Nephron (organoid): Measurements from ENCODE around the gene ARHGAP31.

Experiments
- H3K27ac Mint-ChIP-seq, 3 experiments: 2 replicates each; pipeline ENCODE4 v1.8.0; 2020; ENCODE audit warnings: mixed read lengths in 3 of 3, mild to moderate bottlenecking in 2 of 3, moderate library complexity in 1 of 3
- H3K27me3 Mint-ChIP-seq: 2 replicates; pipeline ENCODE4 v1.8.0; 2021; ENCODE audit warnings: low read depth, mild to moderate bottlenecking, moderate library complexity, mixed read lengths
- H3K36me3 Mint-ChIP-seq: 2 replicates; pipeline ENCODE4 v1.8.0; 2020; ENCODE audit warnings: low read depth, mixed read lengths
- H3K4me1 Mint-ChIP-seq: 2 replicates; pipeline ENCODE4 v1.8.0; 2020; ENCODE audit warnings: mixed read lengths
- H3K4me3 Mint-ChIP-seq, 3 experiments: 2 replicates each; pipeline ENCODE4 v1.8.0; 2020; ENCODE audit warnings: mild to moderate bottlenecking in 3 of 3, mixed read lengths in 3 of 3, moderate library complexity in 2 of 3
- H3K9me3 Mint-ChIP-seq: 2 replicates; pipeline ENCODE4 v1.8.0; 2020; ENCODE audit warnings: mixed read lengths
- CTCF ChIP-seq, 3 experiments: fragments of 200-600 bp; sonication (generic); IDR thresholded peaks; one replicate each; pipeline ENCODE4 v1.5.0; 2021; ENCODE audit warnings: antibody characterized with exemption in 3 of 3; ENCODE audit not compliant: unreplicated experiment in 3 of 3

Gene ARHGAP31

DNA sequence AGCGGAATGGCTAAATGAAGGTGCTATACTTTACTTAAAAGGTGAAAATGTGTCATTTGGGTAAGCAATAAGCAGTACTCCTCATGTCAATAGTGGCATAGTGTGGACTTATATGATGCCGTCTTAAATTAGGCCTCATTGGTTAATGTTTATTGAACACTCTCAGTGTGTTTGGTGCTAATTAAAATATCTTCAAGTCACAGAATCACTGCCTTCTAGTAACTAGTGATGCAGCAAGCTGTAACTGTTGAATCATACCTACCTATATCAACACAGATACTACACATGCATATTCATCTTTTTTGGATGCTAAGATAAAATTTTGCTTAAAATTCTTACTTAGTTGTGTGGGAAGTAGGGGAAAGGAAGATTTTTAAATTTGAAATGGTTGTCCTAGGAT lies 30.7 kb downstream of the ARHGAP31 start:
- H3K36me3 Mint-ChIP-seq: no peaks in the 10 kb centered on the region
- H3K27me3 Mint-ChIP-seq: no peaks in the 10 kb centered on the region
- peak overlapping the region in 1 of 3 experiments; percentile 46 for H3K4me3 Mint-ChIP-seq
- H3K9me3 Mint-ChIP-seq: no peaks in the 10 kb centered on the region
- peak overlapping the region in 2 of 3 experiments; percentile 15 to 99 for H3K27ac Mint-ChIP-seq
- H3K4me1 Mint-ChIP-seq: peaks cover 34% of the 10 kb centered on the region
- TF ChIP-seq CTCF (IDR thresholded peaks at IDR 0.05; ENCODE audit: unreplicated experiment in 3 of 3): no peak

GRCh38 chr3:119326976-119327375 lies 32.8 kb downstream of the ARHGAP31 start:
- H3K4me1 Mint-ChIP-seq: peaks cover 23% of the 10 kb centered on the region
- no peaks in the 10 kb centered on the region for H3K9me3 Mint-ChIP-seq
- TF ChIP-seq CTCF (IDR thresholded peaks at IDR 0.05; ENCODE audit: unreplicated experiment in 3 of 3): no peak
- no peaks in the 10 kb centered on the region for H3K27me3 Mint-ChIP-seq
- H3K4me3 Mint-ChIP-seq: no peak overlapping the region
- H3K36me3 Mint-ChIP-seq: no peaks in the 10 kb centered on the region
- no peak overlapping the region for H3K27ac Mint-ChIP-seq

DNA sequence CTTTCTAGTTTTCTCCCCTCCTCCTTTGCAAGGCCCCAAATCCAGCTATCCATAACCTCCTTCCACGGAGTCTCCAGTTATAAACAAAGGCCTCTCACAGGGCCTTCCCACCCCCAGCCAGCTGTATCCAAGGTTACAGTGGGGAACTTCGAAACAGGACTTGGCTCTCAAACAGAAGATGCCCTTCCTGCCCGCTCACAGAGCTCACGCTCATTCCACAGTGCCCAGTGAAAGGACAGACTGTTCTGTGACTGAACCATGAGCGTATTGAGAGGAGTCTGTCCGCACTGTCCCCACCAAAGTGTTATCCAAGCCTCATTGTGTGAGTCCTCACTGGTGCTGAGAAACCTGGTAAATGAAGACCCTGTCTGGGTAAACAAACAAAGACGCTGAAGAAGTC lies 35.4 kb downstream of the ARHGAP31 start:
- no peak for TF ChIP-seq CTCF (IDR thresholded peaks at IDR 0.05; ENCODE audit: unreplicated experiment in 3 of 3)
- Mint-ChIP-seq H3K27me3 (no peaks in the 10 kb centered on the region), H3K36me3 (no peaks in the 10 kb centered on the region), H3K4me3 (no peak overlapping the region), H3K9me3 (no peaks in the 10 kb centered on the region), H3K27ac (peak overlapping the region in 1 of 3 experiments; percentile 28), H3K4me1 (peaks cover 35% of the 10 kb centered on the region)

DNA sequence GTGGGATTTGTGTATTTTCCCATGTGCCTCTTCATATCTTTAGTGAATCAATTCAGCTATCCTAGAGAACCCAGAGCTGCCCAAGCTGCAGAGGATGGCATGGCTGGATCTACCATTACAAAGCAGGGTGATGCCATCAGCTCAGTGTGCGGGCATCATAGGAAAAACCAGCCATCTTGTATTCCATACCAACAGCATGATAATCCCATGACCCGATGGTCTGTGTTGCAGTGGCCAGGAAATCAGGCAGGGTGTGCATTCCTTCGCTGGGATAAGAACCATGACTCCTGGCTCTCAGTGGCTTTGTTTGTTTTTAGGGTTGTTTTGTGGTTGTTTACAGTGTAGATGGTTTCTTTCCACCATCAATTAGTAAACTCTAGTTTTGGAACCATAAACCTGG lies 36.0 kb downstream of the ARHGAP31 start:
- no peak for TF ChIP-seq CTCF (IDR thresholded peaks at IDR 0.05; ENCODE audit: unreplicated experiment in 3 of 3)
- Mint-ChIP-seq H3K27ac (no peak overlapping the region), H3K4me1 (peaks cover 30% of the 10 kb centered on the region), H3K27me3 (peaks cover under 1% of the 10 kb centered on the region), H3K9me3 (peaks cover 2% of the 10 kb centered on the region), H3K4me3 (no peak overlapping the region), H3K36me3 (peaks cover 2% of the 10 kb centered on the region)

- Mint-ChIP-seq H3K4me1 (peaks cover 30% of the 10 kb centered on the region), H3K9me3 (peaks cover 5% of the 10 kb centered on the region), H3K27me3 (peaks cover 4% of the 10 kb centered on the region), H3K36me3 (peaks cover 6% of the 10 kb centered on the region), H3K4me3 (no peak overlapping the region), H3K27ac (peak overlapping the region in 1 of 3 experiments; percentile 59)
- TF ChIP-seq CTCF (IDR thresholded peaks at IDR 0.05; ENCODE audit: unreplicated experiment in 3 of 3): no peak
Measured at GRCh38 chr3:119330858-119331257, 36.7 kb downstream of the ARHGAP31 start.

DNA sequence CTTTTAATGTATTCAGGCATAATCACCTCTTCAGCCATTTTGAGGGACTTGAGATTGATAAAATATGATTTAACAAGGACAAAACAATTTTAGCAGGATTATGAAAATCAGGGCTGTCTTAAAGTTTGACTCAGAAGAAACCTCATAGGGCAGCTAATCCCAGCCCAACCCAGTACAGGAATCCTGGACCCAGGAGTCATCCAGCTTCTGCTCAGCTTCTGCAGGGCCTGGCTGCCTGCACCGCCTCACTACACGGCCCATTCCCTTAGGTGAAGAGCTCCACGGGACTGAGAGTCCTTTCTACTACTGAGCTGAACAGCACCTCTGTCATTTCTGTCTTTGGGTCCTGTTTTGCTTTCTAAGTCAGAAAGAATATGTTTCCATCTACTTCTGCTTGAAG lies 37.5 kb downstream of the ARHGAP31 start:
- Mint-ChIP-seq H3K9me3 (peaks cover 5% of the 10 kb centered on the region), H3K27me3 (peaks cover 4% of the 10 kb centered on the region), H3K36me3 (peaks cover 8% of the 10 kb centered on the region), H3K27ac (no peak overlapping the region), H3K4me3 (no peak overlapping the region), H3K4me1 (peaks cover 30% of the 10 kb centered on the region)
- TF ChIP-seq CTCF (IDR thresholded peaks at IDR 0.05; ENCODE audit: unreplicated experiment in 3 of 3): no peak
